ENCODE data around the gene DLEC1. TPM values are rescaled to one million over a fixed set of nuclear protein-coding genes. Genes with fewer than 3 reads are reported as not detected.

DLEC1 gene
- total and polyA plus RNA-seq, 2 donors from 2014 or later = 0.52 to 3.3 TPM

DNA sequence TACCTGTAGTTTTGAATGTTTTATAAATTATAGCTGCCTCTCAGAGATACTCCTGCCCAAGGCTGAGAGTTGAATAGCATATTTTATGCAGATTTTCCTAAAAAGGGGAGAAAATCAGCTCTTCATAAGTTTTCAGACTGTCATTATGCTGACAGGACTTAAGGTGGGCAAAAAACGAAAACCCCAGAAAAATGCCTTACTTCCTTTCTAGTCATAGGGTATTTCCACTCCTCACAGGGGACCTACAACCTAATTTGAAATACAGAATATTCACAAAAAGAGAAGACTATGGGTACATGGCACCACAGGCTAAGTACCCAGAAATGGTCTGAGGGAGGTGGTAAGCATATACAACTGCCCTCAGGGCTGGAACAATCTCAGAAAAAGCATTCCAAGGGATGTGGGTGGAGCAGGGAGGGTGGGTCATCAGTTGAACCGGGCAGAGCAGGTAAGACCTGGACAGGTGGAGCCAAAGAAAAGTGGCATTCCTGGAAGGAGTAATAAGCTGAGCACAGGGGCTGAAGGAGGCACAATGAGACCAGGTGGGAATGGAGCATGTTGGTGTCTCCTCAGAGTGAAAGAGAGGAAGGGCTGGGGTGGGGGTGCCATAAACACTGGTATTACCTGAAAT, 115.7 kb downstream of the DLEC1 start:
- TF ChIP-seq, protein P1, sequence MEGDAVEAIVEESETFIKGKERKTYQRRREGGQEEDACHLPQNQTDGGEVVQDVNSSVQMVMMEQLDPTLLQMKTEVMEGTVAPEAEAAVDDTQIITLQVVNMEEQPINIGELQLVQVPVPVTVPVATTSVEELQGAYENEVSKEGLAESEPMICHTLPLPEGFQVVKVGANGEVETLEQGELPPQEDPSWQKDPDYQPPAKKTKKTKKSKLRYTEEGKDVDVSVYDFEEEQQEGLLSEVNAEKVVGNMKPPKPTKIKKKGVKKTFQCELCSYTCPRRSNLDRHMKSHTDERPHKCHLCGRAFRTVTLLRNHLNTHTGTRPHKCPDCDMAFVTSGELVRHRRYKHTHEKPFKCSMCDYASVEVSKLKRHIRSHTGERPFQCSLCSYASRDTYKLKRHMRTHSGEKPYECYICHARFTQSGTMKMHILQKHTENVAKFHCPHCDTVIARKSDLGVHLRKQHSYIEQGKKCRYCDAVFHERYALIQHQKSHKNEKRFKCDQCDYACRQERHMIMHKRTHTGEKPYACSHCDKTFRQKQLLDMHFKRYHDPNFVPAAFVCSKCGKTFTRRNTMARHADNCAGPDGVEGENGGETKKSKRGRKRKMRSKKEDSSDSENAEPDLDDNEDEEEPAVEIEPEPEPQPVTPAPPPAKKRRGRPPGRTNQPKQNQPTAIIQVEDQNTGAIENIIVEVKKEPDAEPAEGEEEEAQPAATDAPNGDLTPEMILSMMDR (IDR thresholded peaks at IDR 0.05; ENCODE audit: borderline replicate concordance, extremely low read depth, insufficient read depth) = no peak
- H3K9me3 ChIP-seq (ENCODE audit: control insufficient read depth in 2 of 3, insufficient read depth in 1 of 3, low read length in 3 of 3) = no peaks in the 10 kb centered on the region
- no peak overlapping the region for H3K4me3 ChIP-seq (ENCODE audit: low read length in 3 of 3)
- intact Hi-C loops (cut with DNase I) = no loop called here
- no peak overlapping the region for H3K9ac ChIP-seq (ENCODE audit: low read length in 3 of 3)
- H3K4me1 ChIP-seq (ENCODE audit: control insufficient read depth in 2 of 3, insufficient read depth in 2 of 3, low read depth in 1 of 3, low read length in 3 of 3) = peaks cover 0 to 5% (median 0%) of the 10 kb centered on the region in 3 donors
- FAIRE-seq = no peak
- DNase-seq = peak in 2 of 5 donors; percentile 42 to 61
- H3K27me3 ChIP-seq (ENCODE audit: control insufficient read depth, insufficient read depth, low read length) = no peaks in the 10 kb centered on the region
- H3K36me3 ChIP-seq (ENCODE audit: control insufficient read depth in 2 of 3, insufficient read depth in 3 of 3, low read length in 3 of 3) = no peaks in the 10 kb centered on the region
- H3K27ac ChIP-seq (ENCODE audit: low read depth in 2 of 2, low read length in 2 of 2) = peak overlapping the region in 1 of 2 donors; percentile 65

GRCh38 chr3:38155825-38156224, 116.8 kb downstream of the DLEC1 start:
- Histone ChIP-seq H3K27me3 (ENCODE audit: control insufficient read depth, insufficient read depth, low read length) (no peaks in the 10 kb centered on the region), H3K4me3 (ENCODE audit: low read length in 3 of 3) (no peak overlapping the region), H3K36me3 (ENCODE audit: control insufficient read depth in 2 of 3, insufficient read depth in 3 of 3, low read length in 3 of 3) (no peaks in the 10 kb centered on the region), H3K4me1 (ENCODE audit: control insufficient read depth in 2 of 3, insufficient read depth in 2 of 3, low read depth in 1 of 3, low read length in 3 of 3) (peaks cover 0 to 5% (median 0%) of the 10 kb centered on the region in 3 donors), H3K27ac (ENCODE audit: low read depth in 2 of 2, low read length in 2 of 2) (no peak overlapping the region), H3K9ac (ENCODE audit: low read length in 3 of 3) (no peak overlapping the region), H3K9me3 (ENCODE audit: control insufficient read depth in 2 of 3, insufficient read depth in 1 of 3, low read length in 3 of 3) (no peaks in the 10 kb centered on the region)
- TF ChIP-seq, protein P1 (IDR thresholded peaks at IDR 0.05; ENCODE audit: borderline replicate concordance, extremely low read depth, insufficient read depth) = no peak
- DNase-seq = no peak
- FAIRE-seq = no peak
- intact Hi-C loops (cut with DNase I) = no loop called here

DNA sequence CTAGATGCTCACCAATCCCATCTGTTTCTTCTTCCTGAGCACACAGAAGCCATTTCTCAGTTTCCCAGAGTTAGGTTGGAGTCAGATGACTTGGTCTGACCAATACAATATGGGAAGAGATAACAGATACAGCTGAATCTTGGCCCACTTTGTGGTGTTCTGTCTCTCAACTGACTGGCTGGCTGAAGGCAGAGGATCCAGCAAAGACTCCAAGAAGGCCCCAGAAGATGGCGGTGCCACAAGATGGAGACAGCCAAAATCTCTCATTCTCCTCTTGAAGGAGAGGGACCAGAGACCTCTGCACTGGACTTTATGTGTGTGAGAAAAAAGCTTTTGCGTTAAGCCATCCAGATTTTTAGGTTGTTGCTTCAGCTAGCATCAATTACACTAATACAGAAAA, 118.1 kb downstream of the DLEC1 start:
- Histone ChIP-seq H3K4me1 (ENCODE audit: control insufficient read depth in 2 of 3, insufficient read depth in 2 of 3, low read depth in 1 of 3, low read length in 3 of 3) (peaks cover 0 to 5% (median 0%) of the 10 kb centered on the region in 3 donors), H3K9ac (ENCODE audit: low read length in 3 of 3) (no peak overlapping the region), H3K4me3 (ENCODE audit: low read length in 3 of 3) (no peak overlapping the region), H3K27me3 (ENCODE audit: control insufficient read depth, insufficient read depth, low read length) (no peaks in the 10 kb centered on the region), H3K27ac (ENCODE audit: low read depth in 2 of 2, low read length in 2 of 2) (no peak overlapping the region), H3K36me3 (ENCODE audit: control insufficient read depth in 2 of 3, insufficient read depth in 3 of 3, low read length in 3 of 3) (no peaks in the 10 kb centered on the region), H3K9me3 (ENCODE audit: control insufficient read depth in 2 of 3, insufficient read depth in 1 of 3, low read length in 3 of 3) (no peaks in the 10 kb centered on the region)
- FAIRE-seq (no peak), DNase-seq (no peak)
- intact Hi-C loops (cut with DNase I) = no loop called here
- TF ChIP-seq, protein P1 (IDR thresholded peaks at IDR 0.05; ENCODE audit: borderline replicate concordance, extremely low read depth, insufficient read depth) = no peak

Data from kidney (tissue), 14 donors.